GM21360 (cell line): ENCODE data around the gene DUSP12.
A peak's percentile ranks its signal among the peaks of the same experiment; 100 is the strongest.
"Not testable (repeated sequence)": the region's sequence is repeated elsewhere in the genome, so short reads cannot be mapped to it uniquely, and the experiment has no call there.

Experiments used
- ATAC-seq: cut with Tn5 transposase; IDR thresholded peaks from one replicate; pipeline ENCODE4 v1.9.1; 2021; ENCODE audit warnings: mild to moderate bottlenecking, moderate library complexity; ENCODE audit not compliant: unreplicated experiment

Gene DUSP12

GRCh38 chr1:161768986-161769672 lies 19.5 kb downstream of the DUSP12 start:
- ATAC-seq: no peak

DNA sequence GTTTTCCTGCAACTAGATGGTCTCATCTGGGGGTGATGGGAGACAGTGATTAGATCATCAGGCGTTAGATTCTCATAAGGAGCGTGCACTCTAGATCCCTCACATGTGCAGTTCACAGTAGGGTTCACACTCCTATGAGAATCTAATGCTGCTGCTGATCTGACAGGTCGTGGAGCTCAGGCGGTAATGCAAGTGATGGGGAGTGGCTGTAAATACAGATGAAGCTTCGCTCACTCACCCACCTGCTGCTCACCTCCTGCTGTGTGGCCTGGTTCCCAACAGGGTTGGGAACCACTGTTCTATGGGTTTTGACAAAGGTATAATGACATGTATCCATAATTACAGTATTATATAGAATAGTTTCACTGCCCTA lies 20.1 kb downstream of the DUSP12 start:
- not testable (repeated sequence) for ATAC-seq

GRCh38 chr1:161770250-161770649 lies 20.7 kb downstream of the DUSP12 start:
- ATAC-seq: no peak

GRCh38 chr1:161771161-161771560 lies 21.6 kb downstream of the DUSP12 start:
- no peak for ATAC-seq

- ATAC-seq: no peak
These were observed 22.4 kb downstream of the DUSP12 start for GRCh38 chr1:161771973-161772372.

- ATAC-seq: no peak
These were observed 22.8 kb downstream of the DUSP12 start for GRCh38 chr1:161772397-161772796.

DNA sequence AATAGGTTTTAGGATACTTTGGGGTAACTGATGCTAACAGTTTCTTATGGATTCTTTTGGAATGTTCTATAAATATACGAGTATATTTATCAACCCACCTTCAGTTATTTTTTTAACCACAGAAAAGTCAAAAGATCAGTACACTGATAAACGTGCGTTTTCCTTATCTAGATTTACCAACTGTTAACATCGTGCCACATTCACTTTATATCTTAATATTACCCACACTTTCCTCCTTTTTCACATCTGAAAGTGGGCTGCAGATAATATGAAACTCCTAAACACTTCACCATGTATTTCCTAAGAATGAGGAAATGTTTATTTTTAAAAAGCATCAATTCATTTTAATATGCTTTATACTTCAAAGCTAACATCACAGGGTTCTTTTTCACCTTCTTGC lies 24.2 kb downstream of the DUSP12 start:
- ATAC-seq: no peak

GRCh38 chr1:161777261-161777660 lies 27.7 kb downstream of the DUSP12 start:
- ATAC-seq: no peak

GRCh38 chr1:161778522-161778921 lies 28.9 kb downstream of the DUSP12 start:
- ATAC-seq: no peak

GRCh38 chr1:161779393-161779792 lies 29.8 kb downstream of the DUSP12 start:
- ATAC-seq: no peak

DNA sequence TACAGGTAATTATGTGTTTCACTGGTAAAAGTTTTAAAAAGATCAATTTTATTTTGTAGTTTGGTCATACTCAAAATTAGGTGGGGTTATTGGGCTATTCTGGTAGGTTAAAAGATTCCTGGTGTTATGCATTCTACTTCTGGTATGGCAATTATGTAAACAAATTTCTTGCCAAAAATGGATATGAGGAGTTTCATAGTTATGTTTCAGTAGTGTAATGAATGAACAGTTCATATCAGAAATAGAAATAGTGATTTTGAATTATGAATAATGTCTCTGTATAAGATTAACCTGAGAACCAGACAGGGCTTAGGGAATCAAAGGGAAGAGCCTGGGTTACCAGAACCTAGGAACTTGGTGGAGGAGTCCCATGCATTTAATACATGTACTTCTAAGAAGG lies 32.4 kb downstream of the DUSP12 start:
- no peak for ATAC-seq

DNA sequence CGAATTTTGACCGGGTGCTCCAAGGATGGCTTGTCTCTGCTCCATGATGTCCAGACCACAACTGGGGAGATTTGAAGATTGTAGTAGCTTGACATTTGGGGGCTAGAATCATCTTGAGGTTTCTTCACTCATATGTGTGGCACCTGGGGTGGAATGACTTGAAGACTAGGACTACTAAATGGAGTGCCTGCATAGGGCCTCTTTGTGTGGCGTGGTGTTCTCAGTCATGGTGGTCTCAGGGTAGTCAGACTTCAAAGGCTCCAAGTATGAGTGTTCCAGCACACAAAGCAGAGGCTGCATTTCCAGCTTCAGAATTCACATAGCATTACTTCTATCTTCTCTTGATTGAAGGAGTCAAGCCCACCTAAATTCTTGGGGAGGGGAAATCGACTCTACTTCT lies 33.3 kb downstream of the DUSP12 start:
- ATAC-seq: no peak

DNA sequence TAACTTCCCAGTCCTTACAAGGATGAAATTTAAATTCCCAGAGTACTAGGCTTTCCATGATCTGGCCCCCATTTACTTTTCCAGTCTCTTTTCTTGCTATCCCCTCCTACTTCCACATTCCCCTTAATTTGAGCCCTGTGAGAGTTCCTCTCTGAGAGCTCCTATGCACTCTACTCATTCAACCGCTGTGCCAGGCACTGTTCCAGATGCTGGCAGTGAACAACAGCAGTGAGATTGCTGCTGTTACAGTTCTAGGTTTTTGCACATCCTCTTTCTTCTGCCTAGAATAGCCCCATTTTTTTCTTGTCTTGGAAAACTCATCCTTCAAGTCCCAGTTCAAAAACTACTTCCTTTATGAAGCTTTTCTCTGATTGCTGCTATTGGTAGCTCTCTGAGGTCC lies 35.4 kb downstream of the DUSP12 start:
- ATAC-seq: no peak

DNA sequence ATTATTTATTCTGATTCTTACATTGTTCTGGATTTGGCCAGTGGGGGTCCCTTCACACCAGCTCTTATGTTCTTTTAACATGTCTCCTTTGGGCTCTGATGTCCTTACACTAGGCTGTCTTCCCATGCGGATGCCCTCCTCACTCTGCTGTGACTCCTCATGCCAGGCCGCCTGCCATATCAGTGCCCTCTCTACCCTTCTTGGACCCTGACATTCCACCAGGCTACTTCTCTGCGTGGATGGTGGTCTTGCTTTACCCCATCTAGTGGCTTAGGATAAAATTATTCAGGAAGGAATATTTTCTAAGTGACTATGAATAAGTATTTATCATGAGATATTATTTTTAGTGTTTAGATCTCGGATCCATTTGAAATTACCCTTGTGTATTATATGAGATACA lies 37.8 kb downstream of the DUSP12 start:
- no peak for ATAC-seq

DNA sequence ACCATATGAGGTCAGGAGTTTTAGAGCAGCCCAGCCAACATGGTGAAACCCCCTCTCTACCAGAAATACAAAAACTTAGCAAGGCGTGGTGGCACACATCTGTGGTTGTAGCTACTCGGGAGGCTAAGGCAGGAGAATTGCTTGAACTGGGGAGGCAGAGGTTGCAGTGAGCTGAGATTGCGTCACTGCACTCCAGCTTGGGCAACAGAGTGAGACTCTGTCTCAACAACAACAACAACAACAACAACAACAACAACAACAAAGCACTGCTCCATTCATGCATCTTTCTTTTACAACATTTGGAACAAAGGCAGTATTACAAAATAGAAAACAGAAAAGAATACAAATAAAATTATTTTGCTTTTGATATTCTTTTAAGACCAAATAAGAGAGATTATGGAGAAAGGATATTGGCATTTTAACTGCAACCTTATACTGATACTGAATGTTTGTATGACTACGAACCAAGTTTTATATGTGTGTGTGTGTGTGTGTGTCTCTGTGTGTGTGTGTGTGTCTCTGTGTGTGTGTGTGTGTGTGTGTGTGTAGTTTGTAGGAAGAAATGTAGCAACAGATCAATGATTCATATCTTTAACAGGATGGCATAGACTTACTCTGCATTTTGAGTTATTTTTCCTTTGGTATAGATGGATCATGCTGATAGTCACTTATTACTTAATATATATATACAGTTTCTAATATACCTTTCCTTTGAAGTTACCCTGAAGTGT lies 41.2 kb downstream of the DUSP12 start:
- no peak for ATAC-seq

- no peak for ATAC-seq
These were observed 42.5 kb downstream of the DUSP12 start for GRCh38 chr1:161791904-161792655.

GRCh38 chr1:161792740-161793139 lies 43.2 kb downstream of the DUSP12 start:
- peak; percentile 72 for ATAC-seq

DNA sequence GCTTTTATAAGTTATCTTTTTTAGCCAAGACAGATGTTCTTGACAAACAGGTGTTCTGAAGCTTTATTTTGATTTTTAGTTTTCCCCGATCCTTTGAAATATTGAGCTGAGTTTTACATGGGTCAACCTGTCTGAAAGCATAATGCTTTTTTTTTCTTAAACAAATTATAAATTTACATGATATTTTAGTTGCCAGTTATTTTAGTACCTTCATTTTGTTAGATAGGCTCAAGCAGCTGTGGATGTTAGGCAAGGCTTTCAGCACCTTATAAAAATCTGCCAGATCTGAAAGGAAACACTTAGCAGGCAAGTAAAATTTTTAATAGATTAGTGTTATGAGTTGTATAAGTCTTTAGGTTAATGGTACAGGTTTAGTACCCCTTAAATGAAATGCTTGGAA lies 50.2 kb downstream of the DUSP12 start:
- no peak for ATAC-seq

- ATAC-seq: no peak
These were observed 52.4 kb downstream of the DUSP12 start for GRCh38 chr1:161801955-161802354.

GRCh38 chr1:161803181-161803580 lies 53.6 kb downstream of the DUSP12 start:
- ATAC-seq: no peak

- ATAC-seq: no peak
These were observed 56.0 kb downstream of the DUSP12 start for GRCh38 chr1:161805399-161806197.
